T-cell (primary cell): ENCODE data around the gene GCH1. TPM values are rescaled to one million over a fixed set of nuclear protein-coding genes. Genes with fewer than 3 reads are reported as not detected.

ENCODE experiments used
- ATAC-seq, 4 experiments: fragments of 200-7000 bp in 3 of 4; fragments of 150-1000 bp in 1 of 4; cut with Tn5 transposase; replicated peaks in 1 of 4; 1 replicate in 3 of 4; 2 replicates in 1 of 4; pipeline ENCODE4 v1.10.0; 2021; ENCODE audit warnings: moderate library complexity in 3 of 4, mild to moderate bottlenecking in 2 of 4, moderate number of reproducible peaks in 1 of 4
- CTCF ChIA-PET, 2 donors: fragments of 300-600 bp; sonication (Branson Sonifier 250); formaldehyde crosslinking; loops; one replicate each; lab custom pipeline; 2022; ENCODE audit warnings: antibody characterized with exemption in 2 of 2; lab: Charles Lee
- POLR2A ChIA-PET, 2 donors: fragments of 300-600 bp; sonication (Branson Sonifier 250); formaldehyde crosslinking; loops; one replicate each; lab custom pipeline; 2022; ENCODE audit warnings: antibody characterized with exemption in 2 of 2; lab: Charles Lee
- DNase-seq, 35 experiments: peaks; one replicate each; pipeline versions ENCODE4 v3.0.0 to v3.0.0-alpha.2; 2013 to 2023
- H3K27ac ChIP-seq: one replicate; pipeline ENCODE4 v1.5.1; 2013; ENCODE audit warnings: low read length
- H3K27me3 ChIP-seq, 2 experiments: replicated peaks in 1 of 2; 1 replicate in 1 of 2; 2 replicates in 1 of 2; pipeline versions ENCODE4 v1.6.1 to v1.7.0; 2013; ENCODE audit warnings: low read length in 1 of 2, mixed read lengths in 1 of 2; ENCODE audit not compliant: control insufficient read depth in 2 of 2, insufficient read depth in 2 of 2; ENCODE audit errors: extremely low read depth in 1 of 2
- H3K36me3 ChIP-seq, 2 donors: 1 replicate in 1 of 2; 2 replicates in 1 of 2; pipeline versions ENCODE4 v1.6.1 to v1.7.0; 2013; ENCODE audit warnings: low read length in 1 of 2; ENCODE audit not compliant: control insufficient read depth in 2 of 2, insufficient read depth in 1 of 2; ENCODE audit errors: extremely low read depth in 1 of 2
- H3K4me1 ChIP-seq, 2 experiments: 1 replicate in 1 of 2; 2 replicates in 1 of 2; pipeline versions ENCODE4 v1.6.1 to v1.7.0; 2013; ENCODE audit warnings: low read length in 2 of 2, mixed read lengths in 1 of 2; ENCODE audit not compliant: insufficient read depth in 2 of 2, control insufficient read depth in 1 of 2; ENCODE audit errors: extremely low read depth in 1 of 2
- H3K4me3 ChIP-seq, 2 donors: 1 replicate in 1 of 2; 2 replicates in 1 of 2; pipeline versions ENCODE4 v1.5.1 to v1.7.0; 2013; ENCODE audit warnings: mild to moderate bottlenecking in 2 of 2, low read length in 1 of 2, moderate library complexity in 1 of 2; ENCODE audit not compliant: control insufficient read depth in 1 of 2; ENCODE audit errors: extremely low read depth in 1 of 2
- H3K9me3 ChIP-seq: 2 replicates; pipeline ENCODE4 v1.7.0; 2013
- H3K27ac Mint-ChIP-seq, 2 donors: one replicate each; pipeline ENCODE4 v1.8.0; 2020 to 2021; ENCODE audit warnings: mild to moderate bottlenecking in 2 of 2, mixed read lengths in 2 of 2
- H3K27me3 Mint-ChIP-seq, 2 donors: one replicate each; pipeline ENCODE4 v1.8.0; 2021 to 2022; ENCODE audit warnings: mixed read lengths in 2 of 2
- H3K36me3 Mint-ChIP-seq: one replicate; pipeline ENCODE4 v1.8.0; 2021; ENCODE audit warnings: mixed read lengths
- H3K4me1 Mint-ChIP-seq, 3 donors: one replicate each; pipeline ENCODE4 v1.8.0; 2020 to 2022; ENCODE audit warnings: mixed read lengths in 3 of 3, mild to moderate bottlenecking in 1 of 3
- H3K4me3 Mint-ChIP-seq, 3 donors: one replicate each; pipeline ENCODE4 v1.8.0; 2020 to 2022; ENCODE audit warnings: mild to moderate bottlenecking in 3 of 3, mixed read lengths in 3 of 3, moderate library complexity in 3 of 3
- H3K9me3 Mint-ChIP-seq, 3 donors: one replicate each; pipeline ENCODE4 v1.8.0; 2020 to 2022; ENCODE audit warnings: mixed read lengths in 3 of 3
- WGBS: methylation state at CpG from one replicate; pipeline ENCODE4 v1.1.5; 2013; ENCODE audit warnings: missing lambda C conversion rate; ENCODE audit not compliant: insufficient coverage; 5-methylcytosine and 5-hydroxymethylcytosine counted together
- total RNA-seq, 35 experiments: library from RNA in 6 of 35; stranded (reverse) in 6 of 35; fragments of 120-200 nt in 1 of 35; gene quantifications; one replicate each; pipeline versions ENCODE4 v1.2.1 to v1.2.4 and lab custom pipeline; 2013 to 2026

GCH1 gene
- total RNA-seq, 5 donors from 2014 or later (not counting 1 experiment from before 2014, with no cell fraction given), result 26.5 to 31.2 (median 29.2) TPM

DNA sequence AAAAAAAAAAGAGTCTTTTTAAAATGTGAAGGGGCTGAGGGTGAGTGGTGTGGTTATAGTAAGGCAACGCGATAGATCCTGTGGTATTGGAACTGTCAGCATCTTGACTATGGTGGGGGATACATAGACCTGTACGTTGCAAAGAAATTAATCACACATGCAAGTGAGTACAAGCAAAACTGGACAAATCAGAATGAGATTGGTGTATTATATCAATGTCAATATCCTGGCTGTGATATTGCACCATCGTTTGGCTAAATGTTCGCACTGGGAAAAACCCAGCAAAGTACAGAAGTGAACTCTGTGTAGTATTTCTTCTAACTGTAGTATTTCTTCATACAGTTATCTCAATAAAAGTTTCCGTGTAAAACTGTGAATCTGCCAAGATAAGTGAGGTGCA, 67.9 kb downstream of the GCH1 start:
- no peaks in the 10 kb centered on the region for H3K27me3 Mint-ChIP-seq
- no peak overlapping the region for H3K4me3 Mint-ChIP-seq
- WGBS, result 91% methylated on average over 3 of the region's 6 CpGs
- Histone ChIP-seq H3K27me3 (no peaks in the 10 kb centered on the region), H3K4me1 (no peaks in the 10 kb centered on the region), H3K4me3 (no peak overlapping the region), H3K27ac (no peak overlapping the region), H3K9me3 (no peaks in the 10 kb centered on the region), H3K36me3 (peaks cover 0 to 3% of the 10 kb centered on the region in 2 donors)
- CTCF ChIA-PET, result no interaction called here
- peaks cover 4 to 9% (median 9%) of the 10 kb centered on the region in 3 donors for H3K9me3 Mint-ChIP-seq
- H3K4me1 Mint-ChIP-seq, result no peaks in the 10 kb centered on the region
- peaks cover 27% of the 10 kb centered on the region for H3K36me3 Mint-ChIP-seq
- DNase-seq (no peak), ATAC-seq (no peak)
- no peak overlapping the region for H3K27ac Mint-ChIP-seq
- POLR2A ChIA-PET, result no interaction called here

DNA sequence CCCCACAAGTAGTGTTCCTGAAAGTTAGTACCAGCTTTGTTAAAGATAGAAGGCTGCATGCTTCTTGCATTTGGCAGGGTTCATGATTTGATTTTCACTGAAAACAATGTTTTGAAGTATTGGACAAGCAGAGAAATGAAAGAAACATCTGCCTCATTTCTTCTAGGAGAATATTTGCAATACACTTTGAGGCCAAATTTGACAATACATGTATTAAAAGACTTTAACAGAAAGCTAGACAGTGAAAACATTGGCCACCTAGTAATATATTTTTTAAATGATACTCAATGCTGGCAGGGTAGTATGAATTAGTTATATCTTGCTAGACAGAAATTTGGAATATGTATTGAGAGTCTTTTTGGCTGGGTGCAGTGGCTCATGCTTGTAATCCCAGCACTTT, 68.5 kb downstream of the GCH1 start:
- ChIA-PET CTCF (no interaction called here), POLR2A (no interaction called here)
- H3K4me1 Mint-ChIP-seq, result no peaks in the 10 kb centered on the region
- Histone ChIP-seq H3K27me3 (no peaks in the 10 kb centered on the region), H3K27ac (no peak overlapping the region), H3K36me3 (peaks cover 0 to 2% of the 10 kb centered on the region in 2 donors), H3K9me3 (no peaks in the 10 kb centered on the region), H3K4me1 (no peaks in the 10 kb centered on the region), H3K4me3 (no peak overlapping the region)
- DNase-seq (no peak), ATAC-seq (no peak)
- H3K36me3 Mint-ChIP-seq, result peaks cover 20% of the 10 kb centered on the region
- H3K27me3 Mint-ChIP-seq, result no peaks in the 10 kb centered on the region
- H3K4me3 Mint-ChIP-seq, result no peak overlapping the region
- peaks cover 4 to 9% (median 9%) of the 10 kb centered on the region in 3 donors for H3K9me3 Mint-ChIP-seq
- no peak overlapping the region for H3K27ac Mint-ChIP-seq

DNA sequence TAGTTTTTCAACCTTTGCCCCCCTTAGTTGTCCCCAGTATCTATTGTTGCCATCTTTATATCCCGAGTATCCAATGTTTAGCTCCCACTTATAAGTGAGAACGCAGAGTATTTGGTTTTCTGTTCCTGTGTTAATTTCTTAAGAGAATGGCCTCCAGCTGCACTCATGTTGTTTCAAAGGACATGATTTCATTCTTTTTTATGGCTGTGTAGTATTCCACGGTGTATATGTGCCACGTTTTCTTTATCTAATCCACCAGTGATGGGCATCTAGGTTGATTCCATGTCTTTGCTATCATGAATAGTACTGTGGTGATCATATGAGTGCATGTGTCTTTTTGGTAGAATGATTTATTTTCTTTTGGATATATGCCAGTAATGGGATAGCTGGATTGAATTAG, 72.0 kb downstream of the GCH1 start:
- POLR2A ChIA-PET, result no interaction called here
- no peaks in the 10 kb centered on the region for H3K36me3 ChIP-seq
- WGBS, result no CpG with 5 or more reads among the region's 4 CpGs
- no peaks in the 10 kb centered on the region for H3K9me3 ChIP-seq
- no peaks in the 10 kb centered on the region for H3K27me3 ChIP-seq
- Mint-ChIP-seq H3K4me3 (no peak overlapping the region), H3K27ac (no peak overlapping the region), H3K4me1 (no peaks in the 10 kb centered on the region), H3K9me3 (peaks cover 12 to 18% (median 17%) of the 10 kb centered on the region in 3 donors), H3K27me3 (peaks cover 0 to 1% of the 10 kb centered on the region in 2 donors), H3K36me3 (peaks cover 15% of the 10 kb centered on the region)
- CTCF ChIA-PET, result interaction anchor here (0.6 kb wide), 2 partner anchors 16 to 1644 kb away, joined by 3 read pairs; no protein-coding TSS in a partner anchor
- DNase-seq, result no peak
- H3K27ac ChIP-seq, result no peak overlapping the region
- no peaks in the 10 kb centered on the region for H3K4me1 ChIP-seq
- H3K4me3 ChIP-seq, result no peak overlapping the region
- no peak for ATAC-seq

DNA sequence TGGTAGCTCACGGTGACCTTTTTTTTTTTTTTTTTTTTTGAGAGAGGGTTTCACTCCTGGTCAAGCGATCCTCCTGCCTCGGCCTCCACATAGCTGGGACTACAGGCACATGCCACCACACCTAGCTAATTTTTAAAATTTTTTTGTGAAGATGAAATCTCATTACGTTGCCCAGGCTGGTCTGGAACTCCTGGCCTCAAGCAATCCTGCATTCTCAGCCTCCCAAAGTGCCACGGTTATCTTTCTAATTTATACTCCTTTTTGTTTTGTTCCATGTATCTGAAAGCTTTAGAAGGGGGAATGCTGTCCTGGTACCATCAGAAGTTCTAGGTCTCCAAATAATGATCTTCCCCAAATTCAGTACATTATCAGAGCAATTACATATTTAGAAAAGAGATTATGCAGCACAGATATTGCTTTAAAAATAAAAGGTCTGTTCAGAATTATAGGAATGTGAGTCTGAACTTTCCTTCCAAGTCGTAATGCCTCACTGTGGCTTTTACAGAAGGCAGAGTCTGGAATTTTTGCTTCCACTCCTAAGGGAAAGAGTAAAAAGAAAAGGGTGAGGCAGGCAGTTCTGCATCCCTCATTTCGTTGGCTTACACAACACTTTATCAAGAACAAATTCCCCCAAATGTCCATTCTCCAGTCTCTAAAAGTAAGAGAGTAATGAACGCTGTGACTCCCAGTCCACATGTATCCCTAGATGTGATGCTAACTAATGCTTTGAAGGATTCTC, 73.0 kb downstream of the GCH1 start:
- Histone ChIP-seq H3K36me3 (no peaks in the 10 kb centered on the region), H3K4me3 (no peak overlapping the region), H3K9me3 (no peaks in the 10 kb centered on the region), H3K4me1 (no peaks in the 10 kb centered on the region), H3K27me3 (no peaks in the 10 kb centered on the region), H3K27ac (no peak overlapping the region)
- no peak for DNase-seq
- H3K4me1 Mint-ChIP-seq, result no peaks in the 10 kb centered on the region
- CTCF ChIA-PET, result no interaction called here
- 100% methylated on average over 1 of the region's 8 CpGs for WGBS
- POLR2A ChIA-PET, result no interaction called here
- peaks cover 10% of the 10 kb centered on the region for H3K36me3 Mint-ChIP-seq
- peaks cover 0 to 1% of the 10 kb centered on the region in 2 donors for H3K27me3 Mint-ChIP-seq
- ATAC-seq, result no peak
- no peak overlapping the region for H3K27ac Mint-ChIP-seq
- peaks cover 16 to 25% (median 24%) of the 10 kb centered on the region in 3 donors for H3K9me3 Mint-ChIP-seq
- no peak overlapping the region for H3K4me3 Mint-ChIP-seq

DNA sequence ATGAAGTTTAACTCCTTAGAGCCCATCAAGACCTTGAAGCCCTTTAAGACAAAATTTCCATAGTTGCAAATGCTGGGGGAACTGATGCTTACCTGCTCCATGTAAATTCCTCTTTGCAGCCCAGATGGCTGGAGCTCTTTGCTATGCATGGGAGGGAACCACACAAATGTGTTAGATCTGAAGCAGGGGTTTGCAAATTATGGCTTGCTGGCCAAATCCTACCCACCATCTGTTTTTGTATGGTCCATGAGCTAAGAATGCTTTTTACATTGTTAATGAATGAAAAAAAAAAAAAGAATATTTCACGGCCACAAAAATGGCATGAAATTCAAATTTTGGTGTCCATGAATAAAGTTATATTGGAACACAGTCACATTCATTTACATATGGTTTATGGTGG, 74.6 kb downstream of the GCH1 start:
- H3K36me3 ChIP-seq, result no peaks in the 10 kb centered on the region
- ChIA-PET POLR2A (no interaction called here), CTCF (no interaction called here)
- Mint-ChIP-seq H3K27ac (no peak overlapping the region), H3K4me1 (no peaks in the 10 kb centered on the region), H3K27me3 (peaks cover 0 to 1% of the 10 kb centered on the region in 2 donors), H3K9me3 (peaks cover 24 to 37% (median 35%) of the 10 kb centered on the region in 3 donors), H3K36me3 (peaks cover 5% of the 10 kb centered on the region), H3K4me3 (no peak overlapping the region)
- no peak overlapping the region for H3K4me3 ChIP-seq
- no peak for ATAC-seq
- no peaks in the 10 kb centered on the region for H3K27me3 ChIP-seq
- no peaks in the 10 kb centered on the region for H3K9me3 ChIP-seq
- H3K27ac ChIP-seq, result no peak overlapping the region
- no CpG with 5 or more reads among the region's 1 CpG for WGBS
- H3K4me1 ChIP-seq, result no peaks in the 10 kb centered on the region
- DNase-seq, result no peak

DNA sequence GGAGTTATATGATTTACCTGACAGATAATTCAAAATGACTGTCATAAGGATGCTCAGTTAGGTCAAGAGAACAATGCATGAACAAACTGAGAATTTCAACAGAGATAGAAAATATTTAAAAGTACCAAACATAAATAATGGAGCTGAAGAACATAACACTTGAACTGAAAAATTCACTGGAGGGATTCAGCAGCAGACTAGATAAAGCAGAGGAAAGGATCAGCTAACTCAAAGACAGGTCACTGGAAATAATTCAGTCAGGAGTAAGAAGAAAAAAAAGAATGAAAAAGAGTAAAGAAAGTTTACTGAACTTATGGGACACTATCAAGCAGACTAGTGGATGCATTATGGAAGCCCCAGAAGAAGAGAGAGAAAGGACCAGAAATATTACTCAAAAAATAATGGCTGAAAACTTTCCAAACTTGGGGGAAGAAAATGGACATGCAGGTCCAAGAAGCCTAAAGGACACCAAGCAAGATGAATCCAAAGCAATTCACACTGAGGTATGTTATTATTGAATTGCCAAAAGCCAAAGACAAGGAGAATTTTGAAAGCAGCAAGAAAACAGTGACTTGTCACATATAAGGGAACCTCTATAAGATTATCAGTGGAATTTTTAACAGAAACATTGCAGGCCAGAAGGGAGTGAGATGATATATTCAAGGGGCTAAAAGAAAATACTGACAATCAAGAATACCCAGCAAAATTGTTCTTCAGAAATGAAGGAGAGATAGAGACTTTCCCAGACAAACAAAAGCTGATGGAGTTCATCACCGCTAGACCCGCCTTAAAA, 78.7 kb downstream of the GCH1 start:
- Histone ChIP-seq H3K27ac (no peak overlapping the region), H3K4me1 (no peaks in the 10 kb centered on the region), H3K36me3 (no peaks in the 10 kb centered on the region), H3K27me3 (peaks cover 0 to 2% of the 10 kb centered on the region in 2 experiments), H3K4me3 (no peak overlapping the region), H3K9me3 (no peaks in the 10 kb centered on the region)
- no peak for ATAC-seq
- H3K36me3 Mint-ChIP-seq, result no peaks in the 10 kb centered on the region
- peaks cover 10 to 11% of the 10 kb centered on the region in 2 donors for H3K27me3 Mint-ChIP-seq
- no peak overlapping the region for H3K27ac Mint-ChIP-seq
- DNase-seq, result no peak
- H3K4me3 Mint-ChIP-seq, result no peak overlapping the region
- H3K9me3 Mint-ChIP-seq, result peaks cover 21 to 33% (median 25%) of the 10 kb centered on the region in 3 donors
- CTCF ChIA-PET, result no interaction called here
- POLR2A ChIA-PET, result no interaction called here
- H3K4me1 Mint-ChIP-seq, result no peaks in the 10 kb centered on the region
- no CpG with 5 or more reads among the region's 2 CpGs for WGBS
